OCI-LY3 (cell line): Measurements from ENCODE around the gene PIP5K1B.

Experiments
- CTCF ChIP-seq: fragments of 200-600, 300-600 bp; sonication (generic); IDR thresholded peaks from 2 replicates; pipeline ENCODE4 v1.5.1; 2014; ENCODE audit warnings: antibody characterized with exemption, low read length, low read depth
- EZH2phosphoT487 ChIP-seq: fragments of 200-600 bp; shearing (Covaris generic); IDR thresholded peaks from 2 replicates; pipeline ENCODE4 v1.6.1; 2018; ENCODE audit warnings: antibody characterized with exemption, mixed run types, low read depth

GRCh38 chr9:68685213-68685612 lies 19.8 kb upstream of the PIP5K1B start:
- no peak for TF ChIP-seq CTCF
- TF ChIP-seq EZH2phosphoT487 = no peak
